AG09309 (cell line): Measurements from ENCODE around the gene SYT1.

Experiments
- DNase-seq: peaks from one replicate; pipeline ENCODE4 v3.0.0-alpha.2; 2010; ENCODE audit warnings: low read depth
- H3K4me3 ChIP-seq: 2 replicates; pipeline ENCODE4 v1.5.1; 2011; ENCODE audit warnings: mild to moderate bottlenecking, low read depth, low read length, moderate library complexity; ENCODE audit not compliant: control insufficient read depth
- CTCF ChIP-seq: IDR thresholded peaks from 2 replicates; pipeline ENCODE4 v1.5.1; 2011; ENCODE audit warnings: mild to moderate bottlenecking, low read depth, low read length, inconsistent platforms; ENCODE audit not compliant: insufficient read depth, control insufficient read depth; ENCODE audit errors: missing control alignments

The SYT1 gene

GRCh38 chr12:79086541-79087296 lies 222.1 kb downstream of the SYT1 start:
- DNase-seq: no peak

DNA sequence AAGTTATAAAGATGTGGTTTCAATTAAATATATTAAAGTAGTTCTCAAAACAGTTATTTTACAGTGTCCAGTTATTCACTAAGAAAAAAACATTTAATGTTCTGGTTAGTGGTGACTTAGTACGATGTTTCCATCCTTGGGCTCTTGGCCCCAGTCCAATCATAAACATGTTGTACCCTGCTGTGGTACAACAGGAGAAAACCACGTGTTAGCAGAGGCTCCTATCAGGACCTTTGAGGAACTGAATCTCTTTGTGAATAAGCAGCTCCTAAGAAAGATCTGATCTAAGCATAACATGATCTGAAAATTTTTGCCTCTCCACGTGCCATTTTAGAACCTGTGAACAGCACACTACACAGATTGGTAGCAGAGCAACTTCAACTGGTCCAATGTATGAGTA lies 234.0 kb downstream of the SYT1 start:
- H3K4me3 ChIP-seq: no peak overlapping the region
- no peak for DNase-seq
- TF ChIP-seq CTCF: no peak

More at GRCh38 chr12:79086541-79087296, 222.1 kb downstream of the SYT1 start:
- TF ChIP-seq CTCF: no peak
- H3K4me3 ChIP-seq: no peak overlapping the region

GRCh38 chr12:79108962-79109361 lies 244.4 kb downstream of the SYT1 start:
- TF ChIP-seq CTCF: no peak
- H3K4me3 ChIP-seq: no peak overlapping the region
- no peak for DNase-seq

GRCh38 chr12:79114896-79115295 lies 250.3 kb downstream of the SYT1 start:
- no peak for DNase-seq
- no peak for TF ChIP-seq CTCF
- no peak overlapping the region for H3K4me3 ChIP-seq

- TF ChIP-seq CTCF: no peak
- no peak overlapping the region for H3K4me3 ChIP-seq
- no peak for DNase-seq
Measured at GRCh38 chr12:79115743-79116142, 251.2 kb downstream of the SYT1 start.

- no peak for DNase-seq
- no peak for TF ChIP-seq CTCF
- H3K4me3 ChIP-seq: no peak overlapping the region
Measured at GRCh38 chr12:79119796-79120195, 255.2 kb downstream of the SYT1 start.
